H1 (cell line): ENCODE measurements around the gene CNST. TPM values are rescaled to one million over a fixed set of nuclear protein-coding genes. Genes with fewer than 3 reads are reported as not detected.

Experiments used
- CTCF ChIA-PET: fragments of 300-600 bp; sonication (Branson Sonifier 250); formaldehyde crosslinking; loops from one replicate; lab custom pipeline; 2021; ENCODE audit not compliant: partially characterized antibody; lab: Charles Lee
- POLR2A ChIA-PET: fragments of 300-600 bp; sonication (Branson Sonifier 250); formaldehyde crosslinking; loops from one replicate; lab custom pipeline; 2021; ENCODE audit warnings: inconsistent platforms; ENCODE audit not compliant: partially characterized antibody; lab: Charles Lee
- DNase-seq, 2 experiments: peaks; one replicate each; pipeline versions ENCODE4 v3.0.0 to v3.0.0-alpha.2; 2010 to 2022; ENCODE audit warnings: low spot score in 2 of 2, low read depth in 1 of 2, mixed read lengths in 1 of 2
- FAIRE-seq: peaks from 2 replicates; lab custom pipeline; 2011; peaks lifted over from hg19 to GRCh38; lab: Jason Lieb, UNC
- H2AFZ ChIP-seq: 2 replicates; pipeline ENCODE4 v1.8.1; 2012; ENCODE audit warnings: low read length, inconsistent platforms
- H2AK5ac ChIP-seq: 2 replicates; pipeline ENCODE4 v1.6.1; 2013; ENCODE audit warnings: low read depth, low read length
- H2BK120ac ChIP-seq: replicated peaks from 2 replicates; pipeline ENCODE3; 2013; ENCODE audit warnings: low read depth, low read length, inconsistent platforms
- H2BK12ac ChIP-seq: 2 replicates; pipeline ENCODE4 v1.6.1; 2013; ENCODE audit warnings: low read depth, low read length
- H2BK15ac ChIP-seq: 2 replicates; pipeline ENCODE4 v1.6.1; 2013; ENCODE audit warnings: low read length
- H2BK20ac ChIP-seq: 2 replicates; pipeline ENCODE4 v1.6.1; 2013; ENCODE audit warnings: low read length
- H2BK5ac ChIP-seq: 2 replicates; pipeline ENCODE4 v1.6.1; 2013; ENCODE audit warnings: low read depth, low read length
- H3K14ac ChIP-seq: 2 replicates; pipeline ENCODE4 v1.6.1; 2013; ENCODE audit warnings: inconsistent platforms; ENCODE audit not compliant: insufficient read length
- H3K18ac ChIP-seq: 2 replicates; pipeline ENCODE4 v1.6.1; 2013; ENCODE audit warnings: low read length; ENCODE audit errors: extremely low read depth
- H3K23ac ChIP-seq: 2 replicates; pipeline ENCODE4 v1.6.1; 2013; ENCODE audit warnings: inconsistent platforms; ENCODE audit not compliant: insufficient read length
- H3K23me2 ChIP-seq: 2 replicates; pipeline ENCODE4 v1.6.1; 2013; ENCODE audit warnings: low read depth, low read length
- H3K27ac ChIP-seq: 2 replicates; pipeline ENCODE4 v1.6.1; 2011; ENCODE audit warnings: low read depth, low read length, inconsistent platforms
- H3K27me3 ChIP-seq, 4 experiments: replicated peaks in 1 of 4; 1 replicate in 1 of 4; 2 replicates in 3 of 4; pipeline versions ENCODE4 v1.6.1 to v1.8.1; 2011 to 2013; ENCODE audit warnings: low read length in 3 of 4, mild to moderate bottlenecking in 3 of 4, inconsistent platforms in 2 of 4, mixed read lengths in 2 of 4, moderate library complexity in 1 of 4; ENCODE audit not compliant: control insufficient read depth in 3 of 4, insufficient read depth in 3 of 4; ENCODE audit errors: extremely low read depth in 1 of 4
- H3K36me3 ChIP-seq, 4 experiments: 2 replicates each; pipeline versions ENCODE4 v1.6.1 to v1.8.1; 2011 to 2013; ENCODE audit warnings: mild to moderate bottlenecking in 4 of 4, low read length in 3 of 4, moderate library complexity in 2 of 4, control low read depth in 1 of 4, inconsistent platforms in 1 of 4; ENCODE audit not compliant: insufficient read depth in 4 of 4, control insufficient read depth in 2 of 4
- H3K4ac ChIP-seq: replicated peaks from 2 replicates; pipeline ENCODE3; 2013; ENCODE audit warnings: low read length, low read depth, mixed read lengths, inconsistent platforms; ENCODE audit not compliant: insufficient read length
- H3K4me1 ChIP-seq, 4 experiments: replicated peaks in 1 of 4; 1 replicate in 1 of 4; 2 replicates in 3 of 4; pipeline versions ENCODE4 v1.6.1 to v1.8.1; 2011 to 2013; ENCODE audit warnings: low read length in 3 of 4, inconsistent platforms in 2 of 4, mixed read lengths in 1 of 4; ENCODE audit not compliant: insufficient read depth in 4 of 4, control insufficient read depth in 3 of 4
- H3K4me2 ChIP-seq, 2 experiments: 2 replicates each; pipeline versions ENCODE4 v1.6.1 to v1.8.1; 2011 to 2013; ENCODE audit warnings: low read depth in 2 of 2, low read length in 2 of 2, control low read depth in 1 of 2, inconsistent platforms in 1 of 2, mild to moderate bottlenecking in 1 of 2; ENCODE audit not compliant: insufficient read depth in 1 of 2
- H3K4me3 ChIP-seq, 4 experiments: fragments of 200-600, 300-600 bp in 1 of 4; sonication (generic), shearing (Covaris generic), sonication (Bioruptor Twin) in 1 of 4; 2 replicates each; pipeline versions ENCODE4 v1.5.1 to v1.8.1; 2011 to 2016; ENCODE audit warnings: low read length in 4 of 4, low read depth in 3 of 4, control low read depth in 2 of 4, inconsistent platforms in 2 of 4, mild to moderate bottlenecking in 2 of 4, mixed read lengths in 1 of 4, moderate library complexity in 1 of 4; ENCODE audit not compliant: insufficient read depth in 2 of 4; ENCODE audit errors: extremely low read depth in 1 of 4
- H3K56ac ChIP-seq: replicated peaks from 2 replicates; pipeline ENCODE3; 2013; ENCODE audit warnings: low read depth, mild to moderate bottlenecking, mixed read lengths, low read length, inconsistent platforms; ENCODE audit not compliant: insufficient read length
- H3K79me1 ChIP-seq: 2 replicates; pipeline ENCODE4 v1.6.1; 2013; ENCODE audit warnings: low read depth, low read length, control low read depth
- H3K79me2 ChIP-seq, 2 experiments: 2 replicates each; pipeline versions ENCODE4 v1.6.1 to v1.8.1; 2012 to 2013; ENCODE audit warnings: low read length in 2 of 2, mild to moderate bottlenecking in 2 of 2, inconsistent platforms in 1 of 2; ENCODE audit not compliant: insufficient read depth in 2 of 2, control insufficient read depth in 1 of 2
- H3K9ac ChIP-seq, 4 experiments: replicated peaks in 1 of 4; 1 replicate in 1 of 4; 2 replicates in 3 of 4; pipeline versions ENCODE4 v1.6.1 to v1.8.1; 2011 to 2013; ENCODE audit warnings: low read depth in 3 of 4, low read length in 3 of 4, control low read depth in 2 of 4, mild to moderate bottlenecking in 2 of 4, moderate library complexity in 2 of 4, inconsistent platforms in 1 of 4; ENCODE audit errors: extremely low read depth in 1 of 4
- H3K9me3 ChIP-seq, 2 experiments: 2 replicates each; pipeline versions ENCODE4 v1.6.1 to v1.8.1; 2012 to 2013; ENCODE audit warnings: mild to moderate bottlenecking in 2 of 2, moderate library complexity in 2 of 2, control low read depth in 1 of 2, inconsistent platforms in 1 of 2, low read depth in 1 of 2, low read length in 1 of 2, mixed read lengths in 1 of 2; ENCODE audit not compliant: insufficient read depth in 2 of 2
- H4K20me1 ChIP-seq, 2 experiments: replicated peaks in 1 of 2; 2 replicates each; pipeline versions ENCODE3 to v1.8.1; 2011 to 2013; ENCODE audit warnings: inconsistent platforms in 2 of 2, low read length in 2 of 2, mild to moderate bottlenecking in 1 of 2; ENCODE audit not compliant: insufficient read depth in 2 of 2, control insufficient read depth in 1 of 2
- H4K5ac ChIP-seq: 2 replicates; pipeline ENCODE4 v1.6.1; 2013; ENCODE audit warnings: low read length, low read depth, mixed read lengths, inconsistent platforms; ENCODE audit not compliant: insufficient read length
- H4K8ac ChIP-seq: 2 replicates; pipeline ENCODE4 v1.8.0; 2013; ENCODE audit warnings: mild to moderate bottlenecking, moderate library complexity, low read length, inconsistent platforms; ENCODE audit not compliant: insufficient read depth; ENCODE audit errors: extremely low read depth
- H4K91ac ChIP-seq: replicated peaks from 2 replicates; pipeline ENCODE3; 2013; ENCODE audit warnings: low read length, mixed read lengths, inconsistent platforms; ENCODE audit not compliant: insufficient read length
- BACH1 ChIP-seq: IDR thresholded peaks from 2 replicates; pipeline ENCODE4 v1.6.1; 2012; ENCODE audit warnings: low read length, improper control_type of control experiment
- CEBPB ChIP-seq: IDR thresholded peaks from 2 replicates; pipeline ENCODE4 v1.6.1; 2012; ENCODE audit warnings: low read depth, low read length
- CHD1 ChIP-seq: IDR thresholded peaks from 2 replicates; pipeline ENCODE4 v1.6.1; 2012; ENCODE audit warnings: low read depth, low read length, improper control_type of control experiment
- GTF2F1 ChIP-seq: IDR thresholded peaks from 2 replicates; pipeline ENCODE4 v1.6.1; 2012; ENCODE audit warnings: low read depth, low read length, improper control_type of control experiment, borderline replicate concordance
- NRF1 ChIP-seq: IDR thresholded peaks from 2 replicates; pipeline ENCODE4 v1.6.1; 2011; ENCODE audit warnings: mild to moderate bottlenecking, low read depth, low read length, improper control_type of control experiment
- ZNF274 ChIP-seq: IDR thresholded peaks from 2 replicates; pipeline ENCODE4 v1.7.0; 2012; ENCODE audit warnings: low read length, borderline replicate concordance; ENCODE audit errors: extremely low read depth
- WGBS, 2 experiments: shearing (Covaris generic) in 1 of 2; methylation state at CpG; one replicate each; pipeline versions ENCODE4 v1.1.6 to v1.1.7; 2013 to 2015; ENCODE audit warnings: low lambda C conversion rate in 2 of 2, mixed read lengths in 2 of 2, inconsistent platforms in 1 of 2, low coverage in 1 of 2, missing lambda C conversion rate in 1 of 2; ENCODE audit not compliant: insufficient replicate concordance in 2 of 2, insufficient coverage in 1 of 2, insufficient read length in 1 of 2; ENCODE audit errors: extremely low coverage in 1 of 2, missing lambda C conversion rate in 1 of 2; 5-methylcytosine and 5-hydroxymethylcytosine counted together
- long read RNA-seq, 2 experiments: library from RNA in 1 of 2; library from capped mRNA in 1 of 2; stranded (forward); transcript quantifications; one replicate each; pipeline ENCODE4 v2.0.0, GENCODE V29; 2021; ENCODE audit warnings: inconsistent platforms in 1 of 2
- polyA minus RNA-seq, 3 experiments: library from RNA; depleted of rRNA, polyadenylated mRNA; stranded (reverse); fragments of >200 nt; gene quantifications; 1 replicate in 2 of 3; 2 replicates in 1 of 3; pipeline ENCODE4 v1.2.3, GENCODE V29; 2011
- polyA plus RNA-seq, 7 experiments: library from polyadenylated mRNA; depleted of rRNA in 3 of 7; stranded (reverse) in 5 of 7; unstranded in 2 of 7; fragments of >200 nt in 5 of 7; fragments of 200-250 nt in 2 of 7; gene quantifications; 1 replicate in 5 of 7; 2 replicates in 1 of 7; 4 replicates in 1 of 7; pipeline versions ENCODE4 v1.2.1 to v1.2.3, GENCODE V29; 2011 to 2013; ENCODE audit warnings: missing spikeins in 2 of 7, mixed read lengths in 2 of 7
- total RNA-seq: library from RNA; stranded (reverse); fragmentation: NEBNext Ultra II Directional; extraction: Animal tissue kit (Norgen Biotek cat#: 25700); gene quantifications from 2 replicates; pipeline ENCODE4 v1.2.1, GENCODE V29; 2021

Gene CNST, protein sequence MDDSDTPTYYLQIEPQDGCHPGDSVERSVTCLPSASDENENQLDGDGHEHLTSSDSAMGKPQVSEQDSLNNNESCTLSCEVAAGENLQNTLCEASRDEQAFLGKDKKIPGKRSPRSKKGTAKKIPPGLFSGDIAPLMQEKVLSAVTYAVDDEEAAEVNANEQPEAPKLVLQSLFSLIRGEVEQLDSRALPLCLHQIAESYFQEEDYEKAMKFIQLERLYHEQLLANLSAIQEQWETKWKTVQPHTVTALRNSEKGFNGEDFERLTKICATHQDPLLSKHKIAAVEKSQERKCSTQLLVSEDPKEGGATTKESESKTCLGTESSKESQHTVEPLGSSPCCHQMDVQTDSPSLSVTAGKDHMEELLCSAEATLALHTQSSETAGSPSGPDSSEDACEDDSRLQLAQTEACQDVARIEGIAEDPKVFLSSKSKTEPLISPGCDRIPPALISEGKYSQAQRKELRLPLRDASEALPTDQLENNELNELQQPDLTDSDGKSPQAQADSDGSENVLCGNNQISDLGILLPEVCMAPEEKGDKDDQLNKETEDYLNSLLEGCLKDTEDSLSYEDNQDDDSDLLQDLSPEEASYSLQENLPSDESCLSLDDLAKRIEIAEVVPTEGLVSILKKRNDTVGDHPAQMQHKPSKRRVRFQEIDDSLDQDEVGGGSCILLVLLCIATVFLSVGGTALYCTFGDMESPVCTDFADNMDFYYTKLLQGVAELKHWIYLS
- total RNA-seq (21.3 TPM in 2 replicates), polyA plus RNA-seq (2011; rRNA removed) (3.5 and 5.3 TPM in 2 replicates), polyA minus RNA-seq (2011; rRNA and poly(A)+ RNA removed) (22.7 and 26.2 TPM in 2 replicates)
- polyA plus RNA-seq (2011; cell fraction: cytosol; rRNA removed), result 6.3 TPM
- 5.5 TPM for polyA plus RNA-seq (2011; cell fraction: nucleus; rRNA removed)
- 7.6 to 12.5 TPM (median 10.6 TPM) in 4 replicates for polyA plus RNA-seq (2012, experiment 1 of 2)
- polyA plus RNA-seq (2012, experiment 2 of 2), result 0.63 TPM
- polyA plus RNA-seq (2013, experiment 1 of 2), result 9.6 TPM
- 11.0 TPM for polyA plus RNA-seq (2013, experiment 2 of 2)
- polyA minus RNA-seq (2011; cell fraction: cytosol; rRNA and poly(A)+ RNA removed), result 11.8 TPM
- polyA minus RNA-seq (2011; cell fraction: nucleus; rRNA and poly(A)+ RNA removed), result 16.9 TPM
- long read RNA-seq, experiment 1, partial matches to known transcripts, result 7 of 16 reads
- long read RNA-seq, experiment 1, other reads (novel, unspliced or antisense), result 9 of 16 reads
- long read RNA-seq, experiment 2, partial matches to known transcripts, result 1 of 2 reads
- long read RNA-seq, experiment 2, other reads (novel, unspliced or antisense), result 1 of 2 reads

- no peaks in the 10 kb centered on the region for H3K23me2 ChIP-seq
- WGBS, 2 experiments, result 2% methylated on average over 49 of the region's 62 CpGs; no CpG with 5 or more reads in 1 of the 2 experiments
- peak; percentile 88 for FAIRE-seq
- TF ChIP-seq CHD1, result no peak
- TF ChIP-seq ZNF274, result no peak
- TF ChIP-seq CEBPB, result no peak
- TF ChIP-seq NRF1, result peak; percentile 76
- TF ChIP-seq GTF2F1, result no peak
- TF ChIP-seq BACH1, result 0 out of 2 replicates have a peak, but pooled peaks have one; percentile 2
Observed at GRCh38 chr1:246566128-246566812, at the start of gene CNST, which contains the start of gene TFB2M. Gene CNST (plus strand): TSS chr1:246566456. CDS start chr1:246591563, 25,107 bp downstream. Gene TFB2M (minus strand): TSS chr1:246566261. CDS start chr1:246566138, 123 bp downstream.

More at GRCh38 chr1:246566128-246566812, at the start of gene CNST, which contains the start of gene TFB2M:
- Histone ChIP-seq H3K36me3 (peaks cover 0 to 8% (median 3%) of the 10 kb centered on the region in 4 experiments; a peak in 2 of 8 replicates), H2BK12ac (no peak within 1 kb of the TSS), H2AK5ac (no peak within 1 kb of the TSS), H3K9me3 (no peaks in the 10 kb centered on the region), H3K23ac (no peak within 1 kb of the TSS), H3K14ac (no peak within 1 kb of the TSS), H3K27ac (peak within 1 kb of the TSS; percentile 66), H3K9ac (peak within 1 kb of the TSS; percentile 67 to 84 (median 80)), H3K79me1 (no peaks in the 10 kb centered on the region; the same call in 1 of the 2 replicates), H4K5ac (peak within 1 kb of the TSS; percentile 69), H4K91ac (no peak within 1 kb of the TSS), H2BK15ac (no peak within 1 kb of the TSS), H3K4ac (no peak within 1 kb of the TSS), H3K4me3 (peak within 1 kb of the TSS; percentile 81 to 98 (median 96)), H3K18ac (peak within 1 kb of the TSS; percentile 65; the same call in 1 of the 2 replicates), H3K4me1 (peaks cover 0 to 5% (median 2%) of the 10 kb centered on the region in 4 experiments; a peak in 2 of 7 replicates), H2BK120ac (no peak within 1 kb of the TSS), H2BK20ac (no peak within 1 kb of the TSS), H3K4me2 (peak within 1 kb of the TSS; percentile 62 to 72), H3K27me3 (no peaks in the 10 kb centered on the region), H2AFZ (peak within 1 kb of the TSS; percentile 95), H3K79me2 (peaks cover 7 to 71% of the 10 kb centered on the region in 2 experiments), H4K20me1 (peaks cover 0 to 2% of the 10 kb centered on the region in 2 experiments), H4K8ac (peak within 1 kb of the TSS; percentile 97), H2BK5ac (peak within 1 kb of the TSS; percentile 90; the same call in 1 of the 2 replicates), H3K56ac (peak within 1 kb of the TSS; percentile 52)
- ChIA-PET CTCF (interaction anchor here (0.6 to 2.1 kb wide), 6 partner anchors 13 to 1367 kb away, joined by 3 to 7 read pairs (median 4); no protein-coding TSS in a partner anchor), POLR2A (interaction anchor here (1.1 to 3.8 kb wide), 6 partner anchors 9 to 60 kb away, joined by 3 to 17 read pairs (median 6); partner anchors contain the start of gene SMYD3)
- DNase-seq, result peak; percentile 94 to 97
